Activated naive CD4-positive, alpha-beta T cell (primary cell): ENCODE results near the gene PCDH8.

Experiments used
- DNase-seq, 4 experiments: peaks; one replicate each; lab custom pipeline; 2025; lab: John Stamatoyannopoulos, UW

Gene PCDH8, protein sequence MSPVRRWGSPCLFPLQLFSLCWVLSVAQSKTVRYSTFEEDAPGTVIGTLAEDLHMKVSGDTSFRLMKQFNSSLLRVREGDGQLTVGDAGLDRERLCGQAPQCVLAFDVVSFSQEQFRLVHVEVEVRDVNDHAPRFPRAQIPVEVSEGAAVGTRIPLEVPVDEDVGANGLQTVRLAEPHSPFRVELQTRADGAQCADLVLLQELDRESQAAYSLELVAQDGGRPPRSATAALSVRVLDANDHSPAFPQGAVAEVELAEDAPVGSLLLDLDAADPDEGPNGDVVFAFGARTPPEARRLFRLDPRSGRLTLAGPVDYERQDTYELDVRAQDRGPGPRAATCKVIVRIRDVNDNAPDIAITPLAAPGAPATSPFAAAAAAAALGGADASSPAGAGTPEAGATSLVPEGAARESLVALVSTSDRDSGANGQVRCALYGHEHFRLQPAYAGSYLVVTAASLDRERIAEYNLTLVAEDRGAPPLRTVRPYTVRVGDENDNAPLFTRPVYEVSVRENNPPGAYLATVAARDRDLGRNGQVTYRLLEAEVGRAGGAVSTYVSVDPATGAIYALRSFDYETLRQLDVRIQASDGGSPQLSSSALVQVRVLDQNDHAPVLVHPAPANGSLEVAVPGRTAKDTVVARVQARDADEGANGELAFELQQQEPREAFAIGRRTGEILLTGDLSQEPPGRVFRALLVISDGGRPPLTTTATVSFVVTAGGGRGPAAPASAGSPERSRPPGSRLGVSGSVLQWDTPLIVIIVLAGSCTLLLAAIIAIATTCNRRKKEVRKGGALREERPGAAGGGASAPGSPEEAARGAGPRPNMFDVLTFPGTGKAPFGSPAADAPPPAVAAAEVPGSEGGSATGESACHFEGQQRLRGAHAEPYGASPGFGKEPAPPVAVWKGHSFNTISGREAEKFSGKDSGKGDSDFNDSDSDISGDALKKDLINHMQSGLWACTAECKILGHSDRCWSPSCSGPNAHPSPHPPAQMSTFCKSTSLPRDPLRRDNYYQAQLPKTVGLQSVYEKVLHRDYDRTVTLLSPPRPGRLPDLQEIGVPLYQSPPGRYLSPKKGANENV

DNA sequence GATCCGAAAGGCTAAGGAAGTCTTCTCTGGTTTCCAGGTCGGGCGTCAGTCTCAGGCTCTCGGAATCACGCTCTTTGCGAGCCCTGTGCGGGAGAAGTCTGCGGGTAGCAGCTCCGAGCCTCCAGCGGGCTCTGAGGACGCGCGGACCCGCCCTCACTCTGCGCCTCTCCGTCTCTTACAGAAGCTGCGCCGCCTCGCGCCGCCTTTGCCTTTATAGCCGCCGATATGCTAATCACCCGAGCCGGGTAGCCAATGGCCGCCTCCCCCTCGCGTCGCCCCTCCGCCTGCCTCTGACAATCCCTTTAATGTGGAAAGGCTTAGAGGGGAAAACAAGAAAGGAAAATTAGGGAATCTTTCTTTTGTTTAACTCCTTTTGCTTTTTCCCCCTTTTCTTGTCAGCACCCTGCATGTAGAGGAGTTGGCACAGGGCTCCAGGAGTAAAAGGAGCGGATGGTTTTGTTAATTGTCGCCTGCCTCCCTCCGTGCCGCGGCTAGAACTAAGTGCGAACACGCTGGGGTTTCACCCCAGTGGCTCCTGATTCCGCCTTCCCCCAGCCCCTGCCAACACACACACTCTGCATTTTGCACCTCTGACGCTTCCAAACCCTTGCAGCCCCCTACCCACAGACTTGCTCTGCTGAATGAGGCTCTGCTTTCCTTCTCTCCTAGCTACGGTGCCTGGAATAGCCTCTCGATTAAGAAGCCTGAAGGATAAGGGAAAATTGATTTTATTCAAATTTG lies at the start of gene PCDH8:
PCDH8 (minus strand) TSS at position 186 of the 741 bp plus-strand sequence. CDS start 204 bp downstream, outside the sequence.
- DNase-seq: no peak

DNA sequence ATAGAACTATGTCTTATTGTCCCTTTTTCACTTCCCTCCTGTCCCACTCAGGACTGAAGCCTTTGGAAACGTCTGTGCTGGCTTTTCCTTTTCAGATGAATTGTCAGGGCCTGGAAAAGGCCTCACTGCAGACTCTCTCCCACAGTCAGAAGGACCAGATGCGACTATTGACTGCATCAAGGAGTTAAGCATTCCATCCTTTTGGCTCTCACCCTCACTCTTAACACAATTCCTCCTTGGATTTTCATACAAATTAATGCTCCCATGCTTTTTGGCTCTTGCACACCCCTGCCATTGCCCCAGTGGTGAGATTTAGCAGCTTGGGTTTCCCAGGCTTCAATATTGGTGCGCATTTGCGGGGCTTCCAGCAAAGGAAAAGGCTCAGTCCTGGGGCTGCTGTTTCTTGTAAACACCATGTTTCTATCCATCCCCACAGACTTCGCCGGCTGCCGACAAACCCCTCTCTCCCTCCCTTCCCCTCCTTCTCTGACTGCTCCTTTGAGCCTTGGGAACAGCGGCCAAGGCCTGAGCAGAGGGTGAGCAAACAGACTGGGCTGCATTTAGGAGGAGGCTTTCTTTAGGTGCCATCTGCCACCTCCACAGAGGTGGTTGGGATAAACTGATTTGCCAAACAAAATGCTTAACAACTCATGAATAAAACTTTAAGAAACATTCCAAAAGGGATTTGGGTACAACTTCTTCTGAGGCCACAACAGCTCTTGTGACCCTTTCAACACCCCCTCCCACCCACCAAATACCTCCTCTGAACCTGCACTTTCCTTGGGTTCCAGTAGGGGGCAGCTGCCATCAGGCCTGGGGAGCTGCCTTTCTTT lies 48.6 kb upstream of the PCDH8 start:
- DNase-seq: no peak

- DNase-seq: no peak
These were observed 46.0 kb upstream of the PCDH8 start for GRCh38 chr13:52894413-52894812.

DNA sequence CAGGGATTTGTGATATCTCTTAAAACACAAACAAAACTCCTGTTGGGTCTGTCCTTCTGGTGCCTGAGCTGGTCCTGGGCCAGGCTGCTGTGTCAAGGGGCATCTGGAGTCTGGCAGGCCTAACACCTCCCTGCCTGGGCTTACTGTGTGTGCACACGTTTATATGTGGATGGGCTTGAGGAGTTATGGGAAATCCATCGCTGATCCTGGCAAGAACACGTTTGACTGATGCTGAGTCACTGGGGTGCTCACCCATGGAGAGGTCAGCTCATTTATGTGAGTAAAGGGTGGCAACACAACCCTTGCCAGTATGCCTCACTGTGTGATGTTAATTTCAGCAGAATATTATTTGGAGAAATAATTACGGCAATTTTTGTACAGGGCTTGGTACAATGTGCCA lies 44.5 kb upstream of the PCDH8 start:
- no peak for DNase-seq

- DNase-seq: no peak
These were observed 43.3 kb upstream of the PCDH8 start for GRCh38 chr13:52891706-52892105.

DNA sequence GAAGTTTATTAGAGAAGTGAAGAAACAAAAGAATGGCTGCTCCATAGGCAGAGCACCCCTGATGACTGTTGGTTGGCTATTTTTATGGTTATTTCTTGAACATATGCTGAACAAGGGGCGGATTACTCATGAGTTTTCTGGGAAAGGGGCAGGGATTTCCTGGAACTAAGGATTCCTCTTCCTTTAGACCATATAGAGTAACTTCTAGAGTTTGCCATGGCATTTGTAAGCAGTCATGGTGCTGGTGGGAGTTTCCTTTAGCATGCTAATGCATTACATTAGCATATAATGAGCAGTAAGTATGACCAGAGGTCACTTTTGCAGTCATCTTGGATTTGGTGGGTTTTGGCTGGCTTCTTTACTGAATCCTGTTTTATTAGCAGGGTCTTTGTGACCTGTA lies 38.7 kb upstream of the PCDH8 start:
- no peak for DNase-seq

GRCh38 chr13:52885141-52885540 lies 36.7 kb upstream of the PCDH8 start:
- DNase-seq: no peak

- DNase-seq: no peak
These were observed 36.1 kb upstream of the PCDH8 start for GRCh38 chr13:52884429-52885010.

DNA sequence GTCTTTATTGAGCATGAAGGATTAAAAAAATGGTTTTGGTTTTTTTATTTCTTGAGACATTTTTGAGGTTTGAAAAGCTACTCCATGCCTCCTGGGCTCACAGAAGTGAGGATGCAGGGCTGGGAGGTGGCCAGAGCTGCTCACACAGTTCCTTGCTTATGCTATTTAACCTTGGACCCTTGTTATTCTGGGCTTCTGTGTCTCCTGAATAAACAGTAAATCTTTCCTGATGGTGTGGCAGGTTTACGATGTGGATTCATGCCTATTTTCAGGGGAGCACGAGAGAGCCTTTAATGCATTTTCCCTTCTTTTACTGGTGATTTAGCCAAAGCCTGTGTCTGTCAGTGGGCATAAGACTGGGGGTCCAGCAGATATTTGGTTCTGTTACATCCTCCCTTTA lies 34.3 kb upstream of the PCDH8 start:
- DNase-seq: no peak

GRCh38 chr13:52879950-52880741 lies 31.7 kb upstream of the PCDH8 start:
- no peak for DNase-seq

DNA sequence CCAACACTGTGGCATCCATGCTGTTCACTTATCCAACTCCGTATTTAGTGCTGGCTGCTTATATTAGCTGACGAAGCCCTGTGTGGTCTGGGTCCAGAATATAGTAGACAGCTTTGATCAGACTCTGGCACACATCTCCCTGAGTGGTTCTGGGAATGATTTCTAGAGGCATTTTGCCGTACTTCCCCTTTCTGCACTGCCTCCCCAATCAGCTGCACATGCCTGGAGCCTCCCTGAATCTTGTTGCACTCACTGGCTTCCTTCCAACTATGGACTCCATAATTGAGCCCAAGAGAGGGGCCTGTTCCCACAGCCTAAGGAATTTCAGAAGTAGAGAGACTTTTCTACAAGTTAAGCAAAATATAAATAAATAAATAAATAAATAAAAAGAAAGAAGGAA lies 30.4 kb upstream of the PCDH8 start:
- no peak for DNase-seq

GRCh38 chr13:52870143-52870542 lies 21.7 kb upstream of the PCDH8 start:
- DNase-seq: no peak

GRCh38 chr13:52869621-52870020 lies 21.2 kb upstream of the PCDH8 start:
- no peak for DNase-seq

- DNase-seq: no peak
These were observed 20.6 kb upstream of the PCDH8 start for GRCh38 chr13:52869050-52869449.

- DNase-seq: no peak
These were observed 19.8 kb upstream of the PCDH8 start for GRCh38 chr13:52868190-52868589.

DNA sequence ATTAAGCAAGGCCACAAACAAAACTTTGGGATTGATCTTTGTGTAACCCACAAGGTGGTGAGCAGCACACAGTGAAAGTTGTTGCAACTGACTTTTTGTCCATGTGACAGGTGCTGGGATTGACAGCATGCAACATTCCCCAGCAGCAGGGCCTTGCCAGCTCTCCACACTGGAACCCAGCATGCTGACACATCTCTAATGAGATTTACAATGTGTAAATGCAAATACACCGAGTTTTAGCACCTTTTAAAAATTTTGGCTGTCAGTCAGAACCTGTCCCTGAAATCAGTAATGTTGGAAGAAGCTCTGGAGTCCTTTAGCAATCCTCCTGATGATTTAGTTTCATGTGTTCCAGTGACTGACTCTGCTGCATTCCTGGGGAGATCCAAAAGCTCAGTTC lies 16.5 kb upstream of the PCDH8 start:
- DNase-seq: no peak

GRCh38 chr13:52862358-52863206 lies 14.1 kb upstream of the PCDH8 start:
- no peak for DNase-seq

DNA sequence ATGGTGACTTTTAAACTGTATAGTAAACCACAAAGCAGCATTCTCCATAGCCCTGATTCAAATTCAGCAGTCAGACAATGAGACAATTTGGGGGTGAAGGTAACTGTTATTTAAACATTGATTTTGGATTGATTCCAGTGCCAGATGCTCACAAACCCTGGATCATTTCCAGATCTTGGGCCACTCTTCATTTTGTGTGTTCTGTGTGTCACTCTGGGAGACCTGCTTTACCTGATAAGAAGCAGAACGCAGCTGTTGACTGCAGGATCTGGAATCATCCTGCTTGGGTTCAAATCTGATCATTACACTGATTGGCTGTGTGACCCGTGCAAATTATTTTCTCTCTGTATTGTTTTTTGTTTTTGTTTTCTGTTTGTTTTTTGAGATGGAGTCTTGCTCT lies 4.0 kb upstream of the PCDH8 start:
- no peak for DNase-seq
